B cell (primary cell): ENCODE results near the gene DPAGT1.

ENCODE experiments used
- EZH2 ChIP-seq: IDR thresholded peaks from 2 replicates; pipeline ENCODE4 v1.6.1; 2012; ENCODE audit warnings: borderline replicate concordance, low read depth, mild to moderate bottlenecking, moderate library complexity, low read length; ENCODE audit not compliant: insufficient read depth, poor library complexity, severe bottlenecking
- TF ChIP-seq, protein P1 (sequence below): fragments of 200-600 bp; IDR thresholded peaks from one replicate; pipeline ENCODE4 v1.8.0; 2022; ENCODE audit warnings: antibody characterized with exemption, mild to moderate bottlenecking

DNA sequence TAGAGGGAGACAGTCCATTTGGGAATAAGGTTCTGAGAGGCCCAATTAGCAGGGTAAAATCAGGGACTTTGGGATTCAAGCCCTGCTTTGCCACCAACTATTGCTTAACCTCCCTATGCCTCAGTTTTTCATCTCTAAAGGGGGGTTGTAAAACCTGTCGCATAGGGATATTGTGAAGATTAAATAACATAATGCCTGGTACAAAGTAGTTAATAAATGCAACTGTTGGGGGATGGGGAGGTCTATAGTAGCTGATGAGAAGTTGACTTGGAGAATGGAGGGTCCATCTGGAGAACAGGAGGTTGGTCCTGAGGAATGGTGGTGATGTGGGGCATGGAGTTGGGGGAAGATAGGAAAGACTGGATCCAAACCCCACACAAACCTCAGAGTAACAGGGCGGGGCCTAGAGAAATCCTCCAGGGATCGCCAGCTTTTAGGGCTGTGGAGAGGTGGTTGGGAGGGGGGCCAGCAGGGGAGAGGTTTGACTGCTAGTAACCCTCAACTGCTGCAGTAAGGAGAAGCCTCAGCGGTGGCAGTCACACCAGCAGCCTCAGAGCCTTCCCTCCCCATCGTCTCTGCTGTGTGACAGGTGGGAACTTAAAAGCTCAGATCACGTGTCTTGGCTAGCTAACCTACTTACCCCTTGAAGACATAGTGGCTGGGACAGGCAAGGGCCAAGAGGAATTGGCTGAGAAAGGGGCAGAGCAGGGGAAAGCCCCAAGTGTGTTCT is 46.1 kb upstream of the DPAGT1 start:
- TF ChIP-seq, protein P1, sequence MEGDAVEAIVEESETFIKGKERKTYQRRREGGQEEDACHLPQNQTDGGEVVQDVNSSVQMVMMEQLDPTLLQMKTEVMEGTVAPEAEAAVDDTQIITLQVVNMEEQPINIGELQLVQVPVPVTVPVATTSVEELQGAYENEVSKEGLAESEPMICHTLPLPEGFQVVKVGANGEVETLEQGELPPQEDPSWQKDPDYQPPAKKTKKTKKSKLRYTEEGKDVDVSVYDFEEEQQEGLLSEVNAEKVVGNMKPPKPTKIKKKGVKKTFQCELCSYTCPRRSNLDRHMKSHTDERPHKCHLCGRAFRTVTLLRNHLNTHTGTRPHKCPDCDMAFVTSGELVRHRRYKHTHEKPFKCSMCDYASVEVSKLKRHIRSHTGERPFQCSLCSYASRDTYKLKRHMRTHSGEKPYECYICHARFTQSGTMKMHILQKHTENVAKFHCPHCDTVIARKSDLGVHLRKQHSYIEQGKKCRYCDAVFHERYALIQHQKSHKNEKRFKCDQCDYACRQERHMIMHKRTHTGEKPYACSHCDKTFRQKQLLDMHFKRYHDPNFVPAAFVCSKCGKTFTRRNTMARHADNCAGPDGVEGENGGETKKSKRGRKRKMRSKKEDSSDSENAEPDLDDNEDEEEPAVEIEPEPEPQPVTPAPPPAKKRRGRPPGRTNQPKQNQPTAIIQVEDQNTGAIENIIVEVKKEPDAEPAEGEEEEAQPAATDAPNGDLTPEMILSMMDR, result no peak
- TF ChIP-seq EZH2, result no peak
